Myocyte (in vitro differentiated cells): ENCODE data around the gene ADGRV1. TPM values are rescaled to one million over a fixed set of nuclear protein-coding genes. Genes with fewer than 3 reads are reported as not detected.

ENCODE experiments used
- DNase-seq: peaks from one replicate; pipeline ENCODE4 v3.0.0-alpha.2; 2012; ENCODE audit warnings: low read depth
- total RNA-seq: library from RNA; depleted of rRNA; stranded (reverse); fragments of >200 nt; gene quantifications from 2 replicates; pipeline ENCODE4 v1.2.3, GENCODE V29; 2014

ADGRV1 gene
- total RNA-seq, 1 donor from 2014 or later, result 3.9 TPM

GRCh38 chr5:91103353-91104061 is 544.9 kb downstream of the ADGRV1 start:
- no peak for DNase-seq

DNA sequence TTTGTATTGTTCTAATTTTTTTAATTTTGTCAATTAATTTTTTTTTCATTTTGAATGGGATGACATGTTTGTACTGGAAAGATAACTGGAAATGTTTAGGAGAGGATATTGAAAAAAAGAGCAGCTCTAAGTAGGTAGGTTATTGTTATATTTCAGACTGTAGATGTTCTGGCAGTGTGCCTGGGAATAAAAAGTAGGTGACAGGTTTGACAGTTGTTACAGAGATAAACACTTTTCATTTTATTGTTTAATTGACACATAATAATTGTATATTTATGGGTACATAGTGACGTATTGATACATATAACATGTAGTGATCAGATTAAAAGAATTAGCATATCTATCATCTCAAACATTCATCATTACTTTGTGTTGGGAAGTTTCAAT is 545.5 kb downstream of the ADGRV1 start:
- no peak for DNase-seq

GRCh38 chr5:91106842-91107511 is 548.4 kb downstream of the ADGRV1 start:
- no peak for DNase-seq

GRCh38 chr5:91109634-91110033 is 551.0 kb downstream of the ADGRV1 start:
- DNase-seq, result peak; percentile 52

GRCh38 chr5:91110686-91111085 is 552.1 kb downstream of the ADGRV1 start:
- peak; percentile 41 for DNase-seq

DNA sequence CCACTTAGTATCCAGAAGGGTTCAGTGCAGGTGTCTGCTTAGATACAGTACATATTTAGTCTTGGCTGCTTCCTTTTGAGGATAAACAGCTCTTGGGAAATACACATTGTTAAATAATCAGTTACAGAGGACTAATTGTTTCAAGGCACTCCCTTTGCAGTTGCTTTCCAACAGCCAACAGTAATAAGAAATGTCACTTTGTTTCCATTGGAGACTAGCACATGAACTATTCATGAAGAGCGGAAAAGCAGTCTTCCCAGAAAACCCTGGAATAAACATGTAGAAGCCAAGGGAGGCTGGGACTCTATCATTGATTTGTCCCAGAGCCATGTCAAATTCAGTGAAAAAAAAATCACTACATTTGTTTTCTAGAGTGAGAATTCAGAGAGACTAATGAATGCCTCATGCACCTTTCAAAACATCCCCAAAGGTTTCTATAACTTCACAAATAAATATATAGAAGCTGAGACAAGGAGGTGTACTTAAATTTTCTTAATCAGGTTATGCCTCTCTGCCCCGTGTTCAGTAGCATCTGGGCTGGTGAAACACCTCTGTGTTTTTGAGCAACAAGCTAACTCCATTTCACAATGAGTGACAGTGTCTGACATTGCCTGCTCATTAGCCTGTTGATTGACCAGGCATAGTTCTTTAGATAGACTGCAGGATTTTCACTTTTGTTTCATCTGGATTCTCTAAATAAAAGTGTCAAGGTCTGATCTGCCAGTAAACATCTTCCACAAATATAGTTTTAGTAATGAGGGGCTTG is 553.1 kb downstream of the ADGRV1 start:
- no peak for DNase-seq

- no peak for DNase-seq
Observed at GRCh38 chr5:91114658-91115057, 556.1 kb downstream of the ADGRV1 start.

GRCh38 chr5:91118354-91118753 is 559.8 kb downstream of the ADGRV1 start:
- no peak for DNase-seq

DNA sequence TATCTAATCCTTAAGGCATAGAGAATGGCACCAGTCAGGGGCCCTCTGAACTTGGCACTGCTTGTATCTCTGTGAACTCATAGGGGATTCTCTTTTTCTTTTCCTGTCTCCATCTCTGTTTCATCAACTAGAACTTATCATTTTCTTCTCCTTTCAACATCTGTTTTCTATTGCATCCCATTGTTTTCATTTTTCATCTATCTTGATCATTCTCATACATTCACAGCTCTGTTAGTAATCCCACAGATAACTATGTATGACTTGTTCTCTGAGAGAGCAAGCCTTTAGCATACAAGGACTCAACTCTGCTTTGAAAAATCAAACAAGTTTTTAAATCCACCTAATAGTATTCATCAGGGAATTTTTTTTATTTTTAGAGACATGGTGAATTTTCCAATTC is 560.2 kb downstream of the ADGRV1 start:
- no peak for DNase-seq

DNA sequence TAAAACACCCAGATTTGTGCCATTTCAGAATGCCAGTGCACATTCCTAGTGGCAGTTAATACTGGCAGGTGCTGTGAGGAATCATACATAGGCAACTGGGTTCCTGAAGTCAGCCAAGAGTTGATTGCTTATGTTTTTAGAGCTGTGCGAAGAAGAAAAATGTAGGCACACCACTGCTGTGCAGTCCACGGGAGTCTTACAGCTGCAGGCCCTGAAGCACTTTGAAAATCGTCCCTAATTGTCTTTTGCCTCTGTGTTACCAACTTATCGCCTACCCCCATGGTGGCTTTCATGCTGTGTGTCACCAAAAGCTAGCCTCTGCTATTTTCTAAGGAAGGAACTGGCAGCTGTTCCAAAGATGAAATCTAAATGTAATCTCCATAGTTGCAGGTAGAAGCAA is 560.6 kb downstream of the ADGRV1 start:
- DNase-seq, result no peak

- no peak for DNase-seq
Observed at GRCh38 chr5:91119981-91120850, 561.6 kb downstream of the ADGRV1 start.

- DNase-seq, result no peak
Observed at GRCh38 chr5:91121347-91121993, 562.9 kb downstream of the ADGRV1 start.

GRCh38 chr5:91122651-91123050 is 564.1 kb downstream of the ADGRV1 start:
- no peak for DNase-seq

- no peak for DNase-seq
Observed at GRCh38 chr5:91123291-91123690, 564.7 kb downstream of the ADGRV1 start.

DNA sequence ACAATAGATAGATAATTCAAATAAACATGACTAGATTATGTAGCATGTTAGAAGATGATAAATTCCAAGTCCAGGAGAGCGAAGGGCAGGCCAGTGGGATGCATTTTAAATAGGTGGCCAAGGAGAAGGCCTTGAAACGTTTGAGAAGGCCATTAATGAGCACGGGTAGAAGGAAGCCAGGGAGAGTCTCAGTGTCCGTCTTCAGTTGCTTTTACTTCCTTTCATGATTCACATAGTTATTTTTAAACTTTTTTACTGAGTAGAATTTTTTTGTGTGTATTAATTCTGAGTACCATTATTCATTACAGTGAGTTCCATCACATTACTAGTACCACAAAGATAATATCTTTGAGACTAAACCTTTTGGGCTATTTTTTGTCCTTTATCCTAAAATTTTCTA is 565.3 kb downstream of the ADGRV1 start:
- peak; percentile 22 for DNase-seq

- no peak for DNase-seq
Observed at GRCh38 chr5:91125916-91126315, 567.3 kb downstream of the ADGRV1 start.

GRCh38 chr5:91126448-91126847 is 567.9 kb downstream of the ADGRV1 start:
- DNase-seq, result peak; percentile 28

- no peak for DNase-seq
Observed at GRCh38 chr5:91126888-91127287, 568.3 kb downstream of the ADGRV1 start.

- DNase-seq, result no peak
Observed at GRCh38 chr5:91127456-91128081, 569.0 kb downstream of the ADGRV1 start.

DNA sequence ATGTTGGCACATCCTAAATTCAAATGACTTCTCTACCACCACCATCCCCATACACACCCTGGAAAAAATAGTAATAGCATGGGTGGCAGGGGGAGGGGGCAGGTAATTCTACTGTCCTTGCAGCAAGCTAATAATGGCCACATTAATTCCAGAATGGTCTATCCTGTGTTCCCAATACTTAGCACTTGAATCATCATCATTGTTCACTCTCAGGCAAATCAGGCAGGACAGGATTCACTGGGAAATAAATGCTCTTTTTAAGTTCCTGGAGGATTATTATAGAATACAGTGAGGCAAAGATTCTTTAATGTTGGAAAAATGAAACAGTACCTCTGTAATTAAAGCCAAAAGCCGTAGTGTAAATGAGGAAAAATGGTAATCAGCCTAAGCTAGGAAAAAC is 570.0 kb downstream of the ADGRV1 start:
- DNase-seq, result no peak
